IPS DF 6.9 (cell line): ENCODE results near the gene ASB3.

Experiments used
- DNase-seq: peaks from one replicate; pipeline ENCODE4 v3.0.0-alpha.2; 2013; ENCODE audit warnings: low read depth, low spot score
- H3K27ac ChIP-seq: one replicate; pipeline ENCODE4 v1.5.1; 2013; ENCODE audit warnings: low read length, control low read depth
- H3K27me3 ChIP-seq: 2 replicates; pipeline ENCODE4 v1.6.1; 2013; ENCODE audit warnings: mild to moderate bottlenecking, low read length; ENCODE audit not compliant: control insufficient read depth, insufficient read depth
- H3K36me3 ChIP-seq: 2 replicates; pipeline ENCODE4 v1.6.1; 2013; ENCODE audit warnings: low read length; ENCODE audit not compliant: control insufficient read depth, insufficient read depth
- H3K4me1 ChIP-seq: 2 replicates; pipeline ENCODE4 v1.6.1; 2013; ENCODE audit warnings: low read length; ENCODE audit not compliant: control insufficient read depth, insufficient read depth
- H3K4me3 ChIP-seq: 2 replicates; pipeline ENCODE4 v1.5.1; 2013; ENCODE audit warnings: mild to moderate bottlenecking, low read length
- H3K9me3 ChIP-seq: 2 replicates; pipeline ENCODE4 v1.6.1; 2013; ENCODE audit warnings: low read length, inconsistent platforms; ENCODE audit not compliant: control insufficient read depth, insufficient read depth
- WGBS: extraction: QIAGEN DNeasy Blood & Tissue Kit; methylation state at CpG from one replicate; pipeline ENCODE4 v1.1.7; 2013; ENCODE audit warnings: mixed read lengths, missing lambda C conversion rate; ENCODE audit not compliant: insufficient read length, insufficient coverage; 5-methylcytosine and 5-hydroxymethylcytosine counted together

ASB3 gene

GRCh38 chr2:53786352-53786704, 425 bp downstream of the ASB3 start:
- Histone ChIP-seq H3K27me3 (no peaks in the 10 kb centered on the region), H3K4me3 (peak overlapping the region; percentile 90), H3K27ac (no peak overlapping the region), H3K36me3 (no peaks in the 10 kb centered on the region), H3K9me3 (no peaks in the 10 kb centered on the region), H3K4me1 (no peaks in the 10 kb centered on the region)
- no peak for DNase-seq
- no CpG with 5 or more reads among the region's 18 CpGs for WGBS

DNA sequence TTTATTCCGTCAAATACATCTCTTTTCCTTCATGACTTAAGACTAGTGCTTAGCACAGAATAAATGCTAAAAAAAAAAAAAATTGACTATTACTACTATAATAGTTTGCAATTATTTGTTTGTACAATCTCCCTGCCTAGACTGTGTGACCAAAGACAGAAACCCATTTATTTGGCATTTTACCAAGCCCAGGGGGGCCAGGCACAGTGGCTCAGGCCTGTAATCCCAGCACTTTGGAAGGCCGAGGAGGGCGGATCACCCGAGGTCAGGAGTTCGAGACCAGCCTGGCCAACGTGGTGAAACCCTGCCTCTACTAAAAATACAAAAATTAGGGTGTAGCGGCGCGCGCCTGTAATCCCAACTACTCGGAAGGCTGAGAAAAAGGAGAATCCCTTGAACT, 1.4 kb downstream of the ASB3 start:
- no peak for DNase-seq
- no peaks in the 10 kb centered on the region for H3K27me3 ChIP-seq
- H3K4me3 ChIP-seq: no peak overlapping the region
- no peak overlapping the region for H3K27ac ChIP-seq
- H3K36me3 ChIP-seq: no peaks in the 10 kb centered on the region
- H3K9me3 ChIP-seq: no peaks in the 10 kb centered on the region
- WGBS: no CpG with 5 or more reads among the region's 11 CpGs
- no peaks in the 10 kb centered on the region for H3K4me1 ChIP-seq

- Histone ChIP-seq H3K4me3 (no peak overlapping the region), H3K9me3 (no peaks in the 10 kb centered on the region), H3K36me3 (no peaks in the 10 kb centered on the region), H3K27ac (no peak overlapping the region), H3K27me3 (no peaks in the 10 kb centered on the region), H3K4me1 (no peaks in the 10 kb centered on the region)
- no peak for DNase-seq
Observed at GRCh38 chr2:53784436-53784835, 2.3 kb downstream of the ASB3 start.

DNA sequence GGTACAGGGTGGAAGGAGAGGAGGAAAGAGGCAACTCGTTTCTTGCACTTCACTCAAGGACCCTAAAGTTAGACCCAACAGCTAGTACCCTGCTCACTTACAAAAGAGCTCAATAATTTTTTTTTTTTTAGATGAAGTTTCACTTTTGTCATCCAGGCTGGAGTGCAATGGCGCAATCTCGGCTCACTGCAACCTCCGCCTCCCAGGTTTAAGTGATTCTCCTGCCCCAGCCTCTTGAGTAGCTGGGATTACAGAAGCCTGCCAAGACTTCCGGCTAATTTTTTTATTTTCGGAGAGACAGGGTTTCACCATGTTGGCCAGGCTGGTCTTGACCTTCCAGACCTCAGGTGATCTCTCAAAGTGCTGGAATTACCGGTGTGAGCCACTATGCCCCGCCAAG, 4.1 kb downstream of the ASB3 start:
- no CpG with 5 or more reads among the region's 8 CpGs for WGBS
- no peaks in the 10 kb centered on the region for H3K9me3 ChIP-seq
- no peak overlapping the region for H3K4me3 ChIP-seq
- H3K27ac ChIP-seq: no peak overlapping the region
- DNase-seq: no peak
- H3K4me1 ChIP-seq: no peaks in the 10 kb centered on the region
- H3K36me3 ChIP-seq: no peaks in the 10 kb centered on the region
- no peaks in the 10 kb centered on the region for H3K27me3 ChIP-seq

- no peaks in the 10 kb centered on the region for H3K9me3 ChIP-seq
- no peaks in the 10 kb centered on the region for H3K4me1 ChIP-seq
- no peak for DNase-seq
- H3K27ac ChIP-seq: no peak overlapping the region
- no peaks in the 10 kb centered on the region for H3K36me3 ChIP-seq
- no CpG with 5 or more reads among the region's 4 CpGs for WGBS
- H3K27me3 ChIP-seq: no peaks in the 10 kb centered on the region
- no peak overlapping the region for H3K4me3 ChIP-seq
Observed at GRCh38 chr2:53780056-53780455, 6.7 kb downstream of the ASB3 start.

GRCh38 chr2:53778536-53779162, 8.1 kb downstream of the ASB3 start:
- no peaks in the 10 kb centered on the region for H3K36me3 ChIP-seq
- H3K4me3 ChIP-seq: no peak overlapping the region
- no peaks in the 10 kb centered on the region for H3K9me3 ChIP-seq
- H3K4me1 ChIP-seq: no peaks in the 10 kb centered on the region
- no peaks in the 10 kb centered on the region for H3K27me3 ChIP-seq
- no peak overlapping the region for H3K27ac ChIP-seq
- DNase-seq: no peak
- no CpG with 5 or more reads among the region's 5 CpGs for WGBS

- Histone ChIP-seq H3K9me3 (no peaks in the 10 kb centered on the region), H3K36me3 (no peaks in the 10 kb centered on the region), H3K4me1 (no peaks in the 10 kb centered on the region), H3K27ac (no peak overlapping the region), H3K4me3 (no peak overlapping the region), H3K27me3 (no peaks in the 10 kb centered on the region)
- no peak for DNase-seq
- WGBS: 100% methylated on average over 1 of the region's 1 CpG
Observed at GRCh38 chr2:53777134-53777533, 9.6 kb downstream of the ASB3 start.

GRCh38 chr2:53770264-53770663, 16.5 kb downstream of the ASB3 start:
- WGBS: no CpG with 5 or more reads among the region's 4 CpGs
- no peaks in the 10 kb centered on the region; the same call in 1 of the 2 replicates for H3K4me1 ChIP-seq
- DNase-seq: no peak
- H3K4me3 ChIP-seq: no peak overlapping the region
- no peaks in the 10 kb centered on the region for H3K27me3 ChIP-seq
- no peak overlapping the region for H3K27ac ChIP-seq
- H3K36me3 ChIP-seq: no peaks in the 10 kb centered on the region
- no peaks in the 10 kb centered on the region for H3K9me3 ChIP-seq

- Histone ChIP-seq H3K4me3 (no peak overlapping the region), H3K4me1 (no peaks in the 10 kb centered on the region; the same call in 1 of the 2 replicates), H3K27ac (no peak overlapping the region), H3K36me3 (no peaks in the 10 kb centered on the region), H3K27me3 (no peaks in the 10 kb centered on the region), H3K9me3 (no peaks in the 10 kb centered on the region)
- WGBS: no CpG with 5 or more reads among the region's 15 CpGs
- no peak for DNase-seq
Observed at GRCh38 chr2:53769318-53769945, 17.3 kb downstream of the ASB3 start.

DNA sequence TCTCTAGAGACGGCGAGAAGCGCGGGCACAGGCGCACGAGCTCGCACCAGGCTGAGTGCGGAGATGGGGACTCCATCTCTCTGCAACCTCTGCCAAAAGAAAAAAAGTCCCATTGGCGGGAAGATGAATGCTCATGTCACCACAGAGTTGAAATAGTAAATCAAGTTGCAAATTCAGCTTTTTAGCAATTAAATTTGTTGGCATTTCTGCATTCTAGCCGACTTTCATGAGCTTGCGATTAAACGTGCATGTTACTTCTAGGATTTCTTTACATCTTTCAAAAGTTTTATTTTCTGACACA, 18.6 kb downstream of the ASB3 start:
- Histone ChIP-seq H3K36me3 (0 out of 2 replicates have a peak, but pooled peaks cover 2% of the 10 kb centered on the region), H3K4me3 (peak overlapping the region; percentile 68; the same call in 1 of the 2 replicates), H3K4me1 (no peaks in the 10 kb centered on the region; the same call in 1 of the 2 replicates), H3K27me3 (no peaks in the 10 kb centered on the region), H3K9me3 (no peaks in the 10 kb centered on the region), H3K27ac (no peak overlapping the region)
- no peak for DNase-seq
- no CpG with 5 or more reads among the region's 12 CpGs for WGBS
